G401 (cell line): ENCODE results near the gene CAMK4. TPM values are rescaled to one million over a fixed set of nuclear protein-coding genes. Genes with fewer than 3 reads are reported as not detected.
"Not testable (repeated sequence)": the region's sequence is repeated elsewhere in the genome, so short reads cannot be mapped to it uniquely, and the experiment has no call there.

Experiments used
- DNase-seq: peaks from one replicate; pipeline ENCODE4 v3.0.0-alpha.2; 2015; ENCODE audit warnings: low spot score
- in situ Hi-C: cut with HindIII; loops from 2 replicates; pipeline ENCODE4 v1.10.0; 2016; ENCODE audit warnings: low sequenced_read_pairs, mixed read lengths
- total RNA-seq: library from RNA; depleted of rRNA; stranded (reverse); fragments of >200 nt; shearing (Covaris generic); gene quantifications from 2 replicates; pipeline ENCODE4 v1.2.3, GENCODE V29; 2014

The CAMK4 gene
- total RNA-seq, 1 experiment from 2014 or later, result not detected

GRCh38 chr5:111251921-111252320, 27.7 kb downstream of the CAMK4 start:
- no peak for DNase-seq
- in situ Hi-C loops, result no loop called here

GRCh38 chr5:111252799-111253545, 28.8 kb downstream of the CAMK4 start:
- DNase-seq, result peak; percentile 98
- in situ Hi-C loops, result no loop called here

- DNase-seq, result no peak
- in situ Hi-C loops, result no loop called here
Observed at GRCh38 chr5:111254613-111255012, 30.4 kb downstream of the CAMK4 start.

GRCh38 chr5:111255169-111255568, 31.0 kb downstream of the CAMK4 start:
- in situ Hi-C loops, result no loop called here

GRCh38 chr5:111256128-111256527, 31.9 kb downstream of the CAMK4 start:
- in situ Hi-C loops, result no loop called here
- no peak for DNase-seq

More at GRCh38 chr5:111255169-111255568, 31.0 kb downstream of the CAMK4 start:
- no peak for DNase-seq

GRCh38 chr5:111257610-111258009, 33.4 kb downstream of the CAMK4 start:
- in situ Hi-C loops, DNase-seq: not testable (repeated sequence)

- in situ Hi-C loops, result no loop called here
- no peak for DNase-seq
Observed at GRCh38 chr5:111259636-111260035, 35.5 kb downstream of the CAMK4 start.

GRCh38 chr5:111261610-111262009, 37.4 kb downstream of the CAMK4 start:
- in situ Hi-C loops, result no loop called here
- DNase-seq, result no peak

GRCh38 chr5:111262153-111262552, 38.0 kb downstream of the CAMK4 start:
- in situ Hi-C loops, result no loop called here

GRCh38 chr5:111262815-111263214, 38.6 kb downstream of the CAMK4 start:
- no peak for DNase-seq
- in situ Hi-C loops, result no loop called here

More at GRCh38 chr5:111262153-111262552, 38.0 kb downstream of the CAMK4 start:
- DNase-seq, result no peak

GRCh38 chr5:111266491-111266890, 42.3 kb downstream of the CAMK4 start:
- in situ Hi-C loops, result no loop called here
- DNase-seq, result no peak

- DNase-seq, result no peak
- in situ Hi-C loops, result no loop called here
Observed at GRCh38 chr5:111268300-111268699, 44.1 kb downstream of the CAMK4 start.

GRCh38 chr5:111271885-111272284, 47.7 kb downstream of the CAMK4 start:
- no peak for DNase-seq
- in situ Hi-C loops, result no loop called here

- in situ Hi-C loops, result no loop called here
- no peak for DNase-seq
Observed at GRCh38 chr5:111277061-111277460, 52.9 kb downstream of the CAMK4 start.

GRCh38 chr5:111278858-111279504, 54.8 kb downstream of the CAMK4 start:
- no peak for DNase-seq
- in situ Hi-C loops, result no loop called here

- peak; percentile 98 for DNase-seq
Observed at GRCh38 chr5:111280282-111280951, 56.2 kb downstream of the CAMK4 start.

GRCh38 chr5:111282798-111283197, 58.6 kb downstream of the CAMK4 start:
- DNase-seq, result no peak
- in situ Hi-C loops, result no loop called here

More at GRCh38 chr5:111280282-111280951, 56.2 kb downstream of the CAMK4 start:
- in situ Hi-C loops, result no loop called here

- no peak for DNase-seq
- in situ Hi-C loops, result no loop called here
Observed at GRCh38 chr5:111284825-111285224, 60.6 kb downstream of the CAMK4 start.

GRCh38 chr5:111294551-111294950, 70.4 kb downstream of the CAMK4 start:
- in situ Hi-C loops, result no loop called here
- DNase-seq, result no peak

GRCh38 chr5:111295649-111296048, 71.5 kb downstream of the CAMK4 start:
- in situ Hi-C loops, result no loop called here
- no peak for DNase-seq
